Mammary epithelial cell (primary cell): Measurements from ENCODE around the gene ZBTB9.

Source experiments
- CTCF ChIP-seq, 2 donors: IDR thresholded peaks in 1 of 2; conservative IDR thresholded peaks in 1 of 2; 2 replicates each; pipeline ENCODE4 v1.5.1; 2011 to 2012; ENCODE audit warnings: inconsistent platforms in 2 of 2, low read length in 2 of 2, mild to moderate bottlenecking in 2 of 2, control low read depth in 1 of 2, low read depth in 1 of 2; ENCODE audit not compliant: insufficient read depth in 1 of 2; ENCODE audit errors: extremely low read depth in 1 of 2
- EZH2 ChIP-seq: IDR thresholded peaks from 2 replicates; pipeline ENCODE4 v1.6.1; 2012; ENCODE audit warnings: low read length, inconsistent platforms, borderline replicate concordance

- TF ChIP-seq EZH2 (no peak), CTCF (conservative IDR thresholded peaks at IDR 0.05 in 1 of 2, IDR thresholded peaks at IDR 0.05 in 1 of 2; ENCODE audit: extremely low read depth in 1 of 2, insufficient read depth in 1 of 2, low read depth in 1 of 2, low read length in 2 of 2) (no peak)
Observed at GRCh38 chr6:33504486-33504885, 50.1 kb downstream of the ZBTB9 start.
